CD4-positive, alpha-beta T cell treated with Interleukin-6 for 4 hours (primary cell): ENCODE results near the gene TRDMT1.

Experiments
- DNase-seq: peaks from one replicate; pipeline ENCODE4 v3.0.0-alpha.2; 2020; ENCODE audit warnings: mixed read lengths

Gene TRDMT1

GRCh38 chr10:17209302-17209701, 7.8 kb upstream of the TRDMT1 start:
- DNase-seq: no peak

GRCh38 chr10:17208476-17208875, 7.0 kb upstream of the TRDMT1 start:
- no peak for DNase-seq

- peak; percentile 65 for DNase-seq
Observed at GRCh38 chr10:17206210-17206709, 4.8 kb upstream of the TRDMT1 start.

GRCh38 chr10:17203416-17203815, 1.9 kb upstream of the TRDMT1 start:
- no peak for DNase-seq

- no peak for DNase-seq
Observed at GRCh38 chr10:17202999-17203398, 1.5 kb upstream of the TRDMT1 start.

GRCh38 chr10:17202506-17202905, 1.0 kb upstream of the TRDMT1 start:
- no peak for DNase-seq

GRCh38 chr10:17201794-17202116, 283 bp upstream of the TRDMT1 start:
- DNase-seq: no peak

- no peak for DNase-seq
Observed at GRCh38 chr10:17200001-17200911, 1.2 kb downstream of the TRDMT1 start.

- DNase-seq: no peak
Observed at GRCh38 chr10:17199351-17199804, 2.1 kb downstream of the TRDMT1 start.

- DNase-seq: no peak
Observed at GRCh38 chr10:17196573-17196972, 4.9 kb downstream of the TRDMT1 start.

- no peak for DNase-seq
Observed at GRCh38 chr10:17196045-17196444, 5.4 kb downstream of the TRDMT1 start.

GRCh38 chr10:17195083-17195482, 6.4 kb downstream of the TRDMT1 start:
- DNase-seq: no peak

- DNase-seq: no peak
Observed at GRCh38 chr10:17190602-17191001, 10.9 kb downstream of the TRDMT1 start.

- DNase-seq: no peak
Observed at GRCh38 chr10:17188644-17189172, 12.8 kb downstream of the TRDMT1 start.

GRCh38 chr10:17185873-17186272, 15.6 kb downstream of the TRDMT1 start:
- no peak for DNase-seq

GRCh38 chr10:17183110-17183509, 18.4 kb downstream of the TRDMT1 start:
- no peak for DNase-seq

GRCh38 chr10:17181751-17182150, 19.7 kb downstream of the TRDMT1 start:
- DNase-seq: no peak

GRCh38 chr10:17181110-17181509, 20.4 kb downstream of the TRDMT1 start:
- DNase-seq: no peak

GRCh38 chr10:17179002-17179401, 22.5 kb downstream of the TRDMT1 start:
- DNase-seq: no peak

- no peak for DNase-seq
Observed at GRCh38 chr10:17178006-17178405, 23.5 kb downstream of the TRDMT1 start.

- no peak for DNase-seq
Observed at GRCh38 chr10:17177014-17177413, 24.5 kb downstream of the TRDMT1 start.

GRCh38 chr10:17176091-17176490, 25.4 kb downstream of the TRDMT1 start:
- DNase-seq: no peak

GRCh38 chr10:17175551-17175950, 25.9 kb downstream of the TRDMT1 start:
- DNase-seq: peak; percentile 16

- no peak for DNase-seq
Observed at GRCh38 chr10:17174626-17175025, 26.8 kb downstream of the TRDMT1 start.
